Hepatocyte (in vitro differentiated cells): ENCODE results near the gene NME4. TPM values are rescaled to one million over a fixed set of nuclear protein-coding genes. Genes with fewer than 3 reads are reported as not detected.

Experiments used
- DNase-seq: peaks from one replicate; pipeline ENCODE4 v3.0.0-alpha.2; 2016; ENCODE audit warnings: low spot score
- H2AFZ ChIP-seq: fragments of 200-600 bp; sonication (generic); 2 replicates; pipeline ENCODE4 v1.6.0; 2016; ENCODE audit warnings: antibody characterized with exemption, mild to moderate bottlenecking
- H3K27ac ChIP-seq: fragments of 200-600 bp; sonication (generic); 2 replicates; pipeline ENCODE4 v1.5.1; 2016; ENCODE audit warnings: mild to moderate bottlenecking
- H3K27me3 ChIP-seq: fragments of 200-600 bp; sonication (generic); 2 replicates; pipeline ENCODE4 v1.6.1; 2016
- H3K36me3 ChIP-seq: fragments of 200-600 bp; sonication (generic); replicated peaks from 2 replicates; pipeline ENCODE4 v1.5.1; 2016; ENCODE audit warnings: low read depth; ENCODE audit not compliant: insufficient read depth
- H3K4me1 ChIP-seq: fragments of 200-600 bp; sonication (generic); 2 replicates; pipeline ENCODE4 v1.5.1; 2016; ENCODE audit warnings: mild to moderate bottlenecking, moderate library complexity; ENCODE audit not compliant: insufficient read depth
- H3K4me2 ChIP-seq: fragments of 200-600 bp; sonication (generic); 2 replicates; pipeline ENCODE4 v1.6.0; 2016
- H3K4me3 ChIP-seq: fragments of 200-600 bp; sonication (generic); 2 replicates; pipeline ENCODE4 v1.5.1; 2016; ENCODE audit warnings: mild to moderate bottlenecking
- H3K79me2 ChIP-seq: fragments of 200-600 bp; sonication (generic); 2 replicates; pipeline ENCODE4 v1.6.0; 2017; ENCODE audit warnings: mild to moderate bottlenecking
- H3K9me2 ChIP-seq: fragments of 200-600 bp; sonication (generic); replicated peaks from 2 replicates; pipeline ENCODE4 v1.6.0; 2017; ENCODE audit warnings: mild to moderate bottlenecking; ENCODE audit not compliant: insufficient read depth
- H3K9me3 ChIP-seq: fragments of 200-600 bp; sonication (generic); 2 replicates; pipeline ENCODE4 v1.5.1; 2016; ENCODE audit warnings: low read depth, mild to moderate bottlenecking
- H4K20me1 ChIP-seq: fragments of 200-600 bp; sonication (generic); 2 replicates; pipeline ENCODE4 v1.6.0; 2016; ENCODE audit warnings: mild to moderate bottlenecking; ENCODE audit not compliant: insufficient read depth, poor library complexity, severe bottlenecking
- EZH2 ChIP-seq: fragments of 200-600 bp; sonication (generic); IDR thresholded peaks from 2 replicates; pipeline ENCODE4 v1.6.1; 2016; ENCODE audit warnings: antibody characterized with exemption, mild to moderate bottlenecking, borderline replicate concordance
- EZH2phosphoT487 ChIP-seq: fragments of 200-600 bp; sonication (generic); IDR thresholded peaks from one replicate; pipeline ENCODE4 v1.6.1; 2018; ENCODE audit warnings: antibody characterized with exemption, mild to moderate bottlenecking, low read depth, moderate library complexity; ENCODE audit not compliant: unreplicated experiment, severe bottlenecking
- WGBS: methylation state at CpG from one replicate; pipeline ENCODE4 v1.1.6; 2016; ENCODE audit warnings: low lambda C conversion rate; ENCODE audit errors: missing lambda C conversion rate; 5-methylcytosine and 5-hydroxymethylcytosine counted together
- polyA plus RNA-seq: library from polyadenylated mRNA; unstranded; fragments of >200 nt; fragmentation: Nextera tagmentation; extraction: Ambion mirVana; gene quantifications from 2 replicates; pipeline ENCODE4 v1.2.1, GENCODE V29; 2016
- total RNA-seq: library from RNA; depleted of rRNA; stranded (reverse); fragments of >200 nt; gene quantifications from 2 replicates; pipeline ENCODE4 v1.2.3, GENCODE V29; 2014
- TF ChIP-seq, protein P1 (sequence below): fragments of 200-600 bp; sonication (generic); IDR thresholded peaks from 2 replicates; pipeline ENCODE4 v1.5.1; 2016; ENCODE audit warnings: antibody characterized with exemption, mild to moderate bottlenecking; ENCODE audit not compliant: poor library complexity

The NME4 gene
- total and polyA plus RNA-seq, 2 experiments from 2014 or later: 168 to 543 TPM

DNA sequence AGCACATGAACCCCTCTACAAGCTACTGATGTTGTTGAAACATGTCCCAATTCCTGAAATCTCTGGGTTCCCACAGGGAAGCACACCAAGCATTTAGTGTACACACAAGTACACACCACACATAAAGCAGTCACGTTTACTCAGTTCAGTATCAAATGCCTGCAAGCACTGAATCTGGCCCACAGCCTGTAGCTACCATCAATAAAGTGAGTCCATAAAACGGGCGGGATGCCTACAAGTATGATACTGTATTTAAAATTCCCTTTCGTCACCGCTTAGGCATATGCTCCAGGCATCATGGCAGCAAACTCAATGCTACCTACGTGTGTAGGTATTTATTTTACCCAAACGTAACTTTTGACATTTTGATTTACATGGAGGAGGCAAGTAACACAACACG is 46.8 kb upstream of the NME4 start:
- H3K36me3 ChIP-seq: no peaks in the 10 kb centered on the region
- no peaks in the 10 kb centered on the region for H3K27me3 ChIP-seq
- no peak overlapping the region for H3K27ac ChIP-seq
- WGBS: 80% methylated on average over 8 of the region's 8 CpGs
- H4K20me1 ChIP-seq: peaks cover 61% of the 10 kb centered on the region
- no peak for DNase-seq
- H3K4me3 ChIP-seq: no peak overlapping the region
- TF ChIP-seq, protein P1, sequence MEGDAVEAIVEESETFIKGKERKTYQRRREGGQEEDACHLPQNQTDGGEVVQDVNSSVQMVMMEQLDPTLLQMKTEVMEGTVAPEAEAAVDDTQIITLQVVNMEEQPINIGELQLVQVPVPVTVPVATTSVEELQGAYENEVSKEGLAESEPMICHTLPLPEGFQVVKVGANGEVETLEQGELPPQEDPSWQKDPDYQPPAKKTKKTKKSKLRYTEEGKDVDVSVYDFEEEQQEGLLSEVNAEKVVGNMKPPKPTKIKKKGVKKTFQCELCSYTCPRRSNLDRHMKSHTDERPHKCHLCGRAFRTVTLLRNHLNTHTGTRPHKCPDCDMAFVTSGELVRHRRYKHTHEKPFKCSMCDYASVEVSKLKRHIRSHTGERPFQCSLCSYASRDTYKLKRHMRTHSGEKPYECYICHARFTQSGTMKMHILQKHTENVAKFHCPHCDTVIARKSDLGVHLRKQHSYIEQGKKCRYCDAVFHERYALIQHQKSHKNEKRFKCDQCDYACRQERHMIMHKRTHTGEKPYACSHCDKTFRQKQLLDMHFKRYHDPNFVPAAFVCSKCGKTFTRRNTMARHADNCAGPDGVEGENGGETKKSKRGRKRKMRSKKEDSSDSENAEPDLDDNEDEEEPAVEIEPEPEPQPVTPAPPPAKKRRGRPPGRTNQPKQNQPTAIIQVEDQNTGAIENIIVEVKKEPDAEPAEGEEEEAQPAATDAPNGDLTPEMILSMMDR: no peak
- TF ChIP-seq EZH2phosphoT487 (no peak), EZH2 (no peak)
- H2AFZ ChIP-seq: no peak overlapping the region
- peaks cover 11% of the 10 kb centered on the region for H3K4me1 ChIP-seq
- H3K79me2 ChIP-seq: peaks cover 67% of the 10 kb centered on the region
- no peak overlapping the region for H3K4me2 ChIP-seq
- no peaks in the 10 kb centered on the region for H3K9me3 ChIP-seq
- H3K9me2 ChIP-seq: no peaks in the 10 kb centered on the region

DNA sequence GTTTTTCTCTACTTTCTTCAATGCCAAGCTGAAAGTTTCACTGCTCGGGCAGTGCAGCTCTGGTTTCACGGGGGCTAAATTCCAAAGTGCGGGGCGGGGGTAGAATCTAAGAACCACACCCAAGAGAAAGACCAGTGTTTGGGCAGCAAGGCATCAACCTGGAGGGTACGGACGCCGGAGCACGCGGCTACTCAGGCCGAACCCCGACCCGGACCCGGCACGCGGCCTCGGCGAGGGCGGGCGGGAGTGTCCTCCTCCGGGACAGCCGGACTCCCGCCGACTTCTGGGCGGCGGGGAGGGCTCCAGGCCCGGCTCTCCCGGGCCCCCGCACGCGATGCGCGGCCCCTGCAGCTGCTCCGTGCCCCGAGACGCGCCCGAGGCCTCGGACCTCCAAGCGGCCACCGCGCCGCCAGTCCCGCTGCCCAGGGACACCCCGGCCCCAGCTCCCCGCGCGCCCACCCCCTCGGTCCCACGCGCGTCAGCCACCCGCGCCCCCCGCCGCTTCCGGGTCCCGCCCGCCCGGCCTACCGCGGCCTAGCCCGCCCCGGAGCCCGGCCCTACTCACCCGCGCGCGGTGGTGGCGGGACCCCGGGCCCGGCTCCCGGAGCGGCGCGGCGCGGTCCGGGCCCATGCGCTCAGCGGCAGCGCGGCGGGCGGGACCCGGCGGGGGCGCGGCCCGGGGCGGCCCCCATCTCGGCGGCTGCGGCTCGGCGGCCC is 45.0 kb upstream of the NME4 start:
- under 1% methylated on average over 23 of the region's 95 CpGs for WGBS
- H3K27me3 ChIP-seq: no peaks in the 10 kb centered on the region
- no peaks in the 10 kb centered on the region for H3K9me3 ChIP-seq
- peak overlapping the region; percentile 91 for H3K4me3 ChIP-seq
- H3K4me1 ChIP-seq: peaks cover 11% of the 10 kb centered on the region
- no peaks in the 10 kb centered on the region for H3K36me3 ChIP-seq
- peak; percentile 60 for DNase-seq
- TF ChIP-seq, protein P1: no peak
- TF ChIP-seq EZH2phosphoT487: no peak
- TF ChIP-seq EZH2: no peak
- peaks cover 49% of the 10 kb centered on the region for H3K79me2 ChIP-seq
- peak overlapping the region; percentile 91 for H3K27ac ChIP-seq
- no peaks in the 10 kb centered on the region for H3K9me2 ChIP-seq
- H3K4me2 ChIP-seq: peak overlapping the region; percentile 93
- H4K20me1 ChIP-seq: peaks cover 47% of the 10 kb centered on the region
- H2AFZ ChIP-seq: no peak overlapping the region

- Histone ChIP-seq H3K27me3 (no peaks in the 10 kb centered on the region), H3K4me2 (peak within 1 kb of the TSS; percentile 93), H3K9me2 (no peaks in the 10 kb centered on the region), H2AFZ (no peak within 1 kb of the TSS), H3K9me3 (no peaks in the 10 kb centered on the region), H3K27ac (peak within 1 kb of the TSS; percentile 91), H3K36me3 (no peaks in the 10 kb centered on the region), H3K4me1 (peaks cover 11% of the 10 kb centered on the region), H3K4me3 (peak within 1 kb of the TSS; percentile 91), H3K79me2 (peaks cover 41% of the 10 kb centered on the region), H4K20me1 (peaks cover 40% of the 10 kb centered on the region)
- WGBS: 1% methylated on average over 15 of the region's 113 CpGs
- peak; percentile 100 for DNase-seq
- no peak for TF ChIP-seq EZH2
- TF ChIP-seq, protein P1: peak; percentile 59
Observed at GRCh38 chr16:352547-353403, 44.2 kb upstream of the NME4 start, which contains the start of gene AXIN1. TSS of gene AXIN1 (minus strand) at chr16:352723. CDS start at chr16:347025, 5,698 bp downstream.
